ENCODE results near the gene FOXA2.

The FOXA2 gene

DNA sequence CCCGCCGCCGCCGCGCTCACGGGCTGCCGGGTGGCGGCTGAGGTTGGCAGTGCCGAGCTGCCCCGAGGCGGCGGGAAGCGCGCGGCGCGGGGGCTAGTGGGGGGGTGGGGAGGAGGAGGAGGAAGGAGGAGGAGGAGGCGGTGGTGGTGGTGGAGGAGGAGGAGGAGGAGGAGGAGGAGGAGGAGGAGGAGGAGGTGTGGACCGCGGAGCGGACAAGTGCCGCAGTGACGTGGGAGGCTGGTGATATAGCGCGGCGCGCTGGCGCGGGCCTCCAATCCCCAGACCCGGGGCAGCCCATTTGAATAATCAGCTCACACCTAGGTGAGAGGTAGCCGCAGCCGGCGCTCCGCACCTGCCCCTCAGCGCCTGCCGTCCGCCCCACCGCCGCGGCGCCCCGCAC is at the start of gene FOXA2:
Gene FOXA2, minus strand, starts transcription at position 51 of the 400 bp plus-strand sequence. CDS start 294 bp downstream, outside the sequence.
- H3K4me3 ChIP-seq (ENCODE audit: low read depth, low read length), result no peak within 1 kb of the TSS
- TF ChIP-seq, protein P1, sequence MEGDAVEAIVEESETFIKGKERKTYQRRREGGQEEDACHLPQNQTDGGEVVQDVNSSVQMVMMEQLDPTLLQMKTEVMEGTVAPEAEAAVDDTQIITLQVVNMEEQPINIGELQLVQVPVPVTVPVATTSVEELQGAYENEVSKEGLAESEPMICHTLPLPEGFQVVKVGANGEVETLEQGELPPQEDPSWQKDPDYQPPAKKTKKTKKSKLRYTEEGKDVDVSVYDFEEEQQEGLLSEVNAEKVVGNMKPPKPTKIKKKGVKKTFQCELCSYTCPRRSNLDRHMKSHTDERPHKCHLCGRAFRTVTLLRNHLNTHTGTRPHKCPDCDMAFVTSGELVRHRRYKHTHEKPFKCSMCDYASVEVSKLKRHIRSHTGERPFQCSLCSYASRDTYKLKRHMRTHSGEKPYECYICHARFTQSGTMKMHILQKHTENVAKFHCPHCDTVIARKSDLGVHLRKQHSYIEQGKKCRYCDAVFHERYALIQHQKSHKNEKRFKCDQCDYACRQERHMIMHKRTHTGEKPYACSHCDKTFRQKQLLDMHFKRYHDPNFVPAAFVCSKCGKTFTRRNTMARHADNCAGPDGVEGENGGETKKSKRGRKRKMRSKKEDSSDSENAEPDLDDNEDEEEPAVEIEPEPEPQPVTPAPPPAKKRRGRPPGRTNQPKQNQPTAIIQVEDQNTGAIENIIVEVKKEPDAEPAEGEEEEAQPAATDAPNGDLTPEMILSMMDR (IDR thresholded peaks at IDR 0.05; ENCODE audit: low read depth, low read length, missing control alignments), result no peak
- in situ Hi-C loops (cut with HindIII; ENCODE audit: low sequenced_read_pairs), result no loop called here
- no peak for DNase-seq (ENCODE audit: low read depth)

DNA sequence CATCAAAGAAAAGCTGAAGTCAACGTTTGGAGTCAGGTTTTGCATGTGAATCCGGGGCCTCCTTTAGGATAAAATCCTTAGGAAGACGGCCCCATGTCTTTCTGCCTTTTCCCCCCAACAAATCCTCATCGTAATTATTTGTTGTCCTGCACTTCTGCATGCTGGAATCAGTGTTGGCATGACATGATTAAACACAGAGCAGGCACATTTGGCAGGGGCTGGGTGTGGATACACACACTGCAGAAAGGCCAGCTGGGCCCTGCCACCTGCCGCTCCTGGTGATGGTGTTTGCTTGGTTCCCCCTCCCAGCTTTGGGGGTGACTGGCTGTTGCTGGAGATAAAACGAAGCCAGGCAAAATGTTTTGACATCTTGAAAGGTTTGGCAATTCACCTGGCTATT is 46.3 kb upstream of the FOXA2 start:
- TF ChIP-seq, protein P1 (IDR thresholded peaks at IDR 0.05; ENCODE audit: low read depth, low read length, missing control alignments), result no peak
- DNase-seq (ENCODE audit: low read depth), result no peak
- in situ Hi-C loops (cut with HindIII; ENCODE audit: low sequenced_read_pairs), result no loop called here
- H3K4me3 ChIP-seq (ENCODE audit: low read depth, low read length), result no peak overlapping the region

DNA sequence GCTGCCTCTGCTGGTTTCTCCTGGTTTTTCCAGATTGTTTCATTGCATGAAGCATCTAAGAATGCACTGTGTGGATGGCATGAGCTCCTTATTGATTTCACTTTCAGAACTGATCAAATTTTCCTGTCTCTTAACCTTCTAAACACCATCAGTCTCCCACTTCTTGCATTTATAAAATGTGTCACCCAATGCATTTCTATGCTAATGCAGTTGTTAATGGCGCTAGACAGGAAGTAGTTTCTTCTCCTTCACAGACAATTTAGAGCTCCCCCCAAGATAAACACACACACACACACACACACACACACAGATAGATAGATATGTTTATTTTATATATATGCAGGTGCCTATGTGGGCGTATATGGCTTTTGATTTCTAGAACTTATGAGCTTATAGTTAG is 45.6 kb upstream of the FOXA2 start:
- TF ChIP-seq, protein P1 (IDR thresholded peaks at IDR 0.05; ENCODE audit: low read depth, low read length, missing control alignments), result no peak
- in situ Hi-C loops (cut with HindIII; ENCODE audit: low sequenced_read_pairs), result no loop called here
- no peak overlapping the region for H3K4me3 ChIP-seq (ENCODE audit: low read depth, low read length)
- no peak for DNase-seq (ENCODE audit: low read depth)

DNA sequence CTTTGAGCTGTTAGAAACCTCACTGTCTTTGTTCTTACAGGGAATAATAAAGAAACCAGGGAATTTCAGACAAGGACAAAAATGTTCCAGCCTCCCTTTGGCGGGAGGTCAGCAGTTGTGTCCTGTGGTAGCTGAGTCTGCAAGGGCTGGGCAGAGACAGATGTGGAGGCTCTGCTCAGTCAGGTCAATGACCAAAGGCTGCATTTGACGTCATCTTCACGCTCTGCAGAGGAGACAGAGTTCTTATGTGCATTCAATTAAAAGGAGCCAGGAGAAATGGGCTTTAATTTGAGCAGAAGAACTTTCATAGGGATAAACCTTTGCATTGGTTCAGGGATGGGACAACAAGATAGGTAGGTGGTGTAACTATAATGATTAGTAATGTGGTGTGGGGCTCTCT is 45.1 kb upstream of the FOXA2 start:
- H3K4me3 ChIP-seq (ENCODE audit: low read depth, low read length), result no peak overlapping the region
- in situ Hi-C loops (cut with HindIII; ENCODE audit: low sequenced_read_pairs), result no loop called here
- TF ChIP-seq, protein P1 (IDR thresholded peaks at IDR 0.05; ENCODE audit: low read depth, low read length, missing control alignments), result no peak
- DNase-seq (ENCODE audit: low read depth), result no peak

DNA sequence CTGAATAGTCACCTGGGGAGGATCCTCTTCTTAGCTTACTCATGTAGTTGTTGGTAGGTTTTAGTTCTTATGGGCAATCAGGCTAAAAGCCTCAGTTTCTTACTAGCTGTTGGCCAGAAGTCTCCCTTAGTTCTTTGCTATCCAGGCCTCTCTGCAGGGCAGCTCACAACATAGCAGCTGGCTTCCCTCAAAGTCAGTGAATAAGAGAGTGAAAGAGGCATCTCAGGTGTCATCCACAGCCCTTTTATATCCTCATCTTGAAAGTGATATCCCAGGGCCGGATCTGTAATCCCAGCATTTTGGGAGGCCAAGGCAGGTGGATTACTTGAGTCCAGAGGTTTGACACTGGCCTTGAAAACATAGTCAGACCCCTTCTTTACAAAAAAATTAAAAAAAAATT is 42.1 kb upstream of the FOXA2 start:
- DNase-seq (ENCODE audit: low read depth), result no peak
- in situ Hi-C loops (cut with HindIII; ENCODE audit: low sequenced_read_pairs), result no loop called here
- TF ChIP-seq, protein P1 (IDR thresholded peaks at IDR 0.05; ENCODE audit: low read depth, low read length, missing control alignments), result no peak
- H3K4me3 ChIP-seq (ENCODE audit: low read depth, low read length), result no peak overlapping the region

DNA sequence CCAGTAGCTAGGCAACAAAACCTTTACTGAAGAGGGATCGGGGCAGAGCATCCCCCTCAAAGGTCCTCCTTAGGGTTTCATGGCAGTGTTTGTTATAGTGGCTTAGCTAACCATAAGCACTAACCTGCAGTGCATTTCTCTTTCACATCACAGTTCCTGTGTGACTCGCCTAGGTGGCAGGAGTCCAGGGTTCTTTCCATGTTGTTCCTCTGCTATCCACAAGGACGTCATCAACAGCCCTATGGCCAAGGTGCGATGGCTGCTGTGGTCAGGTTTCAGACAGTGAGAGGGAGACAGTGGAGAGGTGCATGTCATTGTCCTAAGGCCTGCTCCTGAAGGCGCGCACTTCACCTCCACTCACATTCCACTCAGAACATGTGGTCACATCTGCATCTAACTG is 38.8 kb upstream of the FOXA2 start:
- TF ChIP-seq, protein P1 (IDR thresholded peaks at IDR 0.05; ENCODE audit: low read depth, low read length, missing control alignments), result no peak
- in situ Hi-C loops (cut with HindIII; ENCODE audit: low sequenced_read_pairs), result no loop called here
- no peak for DNase-seq (ENCODE audit: low read depth)
- H3K4me3 ChIP-seq (ENCODE audit: low read depth, low read length), result no peak overlapping the region

DNA sequence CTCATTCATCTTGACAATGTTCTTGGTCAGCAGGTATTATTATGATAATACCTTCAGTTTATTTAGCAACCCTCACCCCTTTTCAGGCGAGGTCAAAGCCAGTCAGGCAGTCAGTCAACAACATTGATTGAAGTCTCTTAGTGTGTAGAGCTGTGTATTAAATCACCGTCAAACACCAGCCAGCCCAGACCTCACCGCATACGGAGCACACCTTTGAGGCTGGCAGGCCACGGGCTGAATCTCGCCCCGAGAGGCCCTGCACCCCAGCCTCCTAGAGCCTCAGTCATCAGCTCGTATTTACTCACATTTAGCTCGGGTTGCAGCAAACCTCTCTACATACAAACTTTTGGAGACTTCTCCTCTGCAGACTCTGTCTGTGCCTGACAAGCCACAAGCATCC is 36.0 kb upstream of the FOXA2 start:
- TF ChIP-seq, protein P1 (IDR thresholded peaks at IDR 0.05; ENCODE audit: low read depth, low read length, missing control alignments), result no peak
- in situ Hi-C loops (cut with HindIII; ENCODE audit: low sequenced_read_pairs), result no loop called here
- H3K4me3 ChIP-seq (ENCODE audit: low read depth, low read length), result no peak overlapping the region
- DNase-seq (ENCODE audit: low read depth), result no peak

All from astrocyte of the cerebellum (primary cell).